K562 (cell line): ENCODE measurements around the gene HMG20B. TPM values are rescaled to one million over a fixed set of nuclear protein-coding genes. Genes with fewer than 3 reads are reported as not detected.

Experiments
- ATAC-seq: fragments of 200-7000 bp; cut with Tn5 transposase; 3 replicates; pipeline ENCODE4 v1.9.1; 2020; ENCODE audit warnings: moderate library complexity
- BruUV-seq: library from RNA; stranded (reverse); fragments of 400-500 nt; replicated peaks from 2 replicates; lab custom pipeline; 2021; lab: Mats Ljungman, UMichigan
- CTCF ChIA-PET: fragments of 300-600 bp; formaldehyde crosslinking; extraction: SDS; loops from one replicate; lab custom pipeline; 2021; ENCODE audit warnings: low intra/inter-chr PET ratio; lab: Yijun Ruan, JAX
- POLR2A ChIA-PET: fragments of 300-600, 350-650 bp; sonication (Branson Sonifier 250); formaldehyde crosslinking; extraction: SDS; loops from one replicate; lab custom pipeline; 2021; ENCODE audit warnings: antibody characterized with exemption, inconsistent platforms; lab: Yijun Ruan, JAX
- DNase-seq, 4 experiments: peaks; one replicate each; pipeline versions ENCODE4 v3.0.0 to v3.0.0-alpha.2; 2011 to 2018; ENCODE audit warnings: low spot score in 3 of 4, mixed read lengths in 3 of 4; ENCODE audit errors: extremely low read depth in 1 of 4
- FAIRE-seq: peaks from 2 replicates; lab custom pipeline; 2011; peaks lifted over from hg19 to GRCh38; lab: Jason Lieb, UNC
- H2AFZ ChIP-seq: 2 replicates; pipeline ENCODE4 v1.6.0; 2011; ENCODE audit warnings: low read depth, low read length, control low read depth, inconsistent platforms
- H3K27ac ChIP-seq: fragments of 200-600 bp; 3 replicates; pipeline ENCODE4 v1.8.0; 2011; ENCODE audit warnings: low read depth, mild to moderate bottlenecking, control low read depth, inconsistent platforms, low read length, moderate library complexity, mixed read lengths; ENCODE audit errors: extremely low read depth
- H3K27me3 ChIP-seq, 2 experiments: fragments of 300-600 bp in 1 of 2; 2 replicates in 1 of 2; 3 replicates in 1 of 2; pipeline versions ENCODE4 v1.6.0 to v1.8.0; 2011; ENCODE audit warnings: inconsistent platforms in 2 of 2, low read length in 2 of 2, mild to moderate bottlenecking in 1 of 2, mixed read lengths in 1 of 2, moderate library complexity in 1 of 2; ENCODE audit not compliant: control insufficient read depth in 2 of 2, insufficient read depth in 2 of 2
- H3K36me3 ChIP-seq: fragments of 300-600 bp; 3 replicates; pipeline ENCODE4 v1.8.0; 2011; ENCODE audit warnings: mild to moderate bottlenecking, low read length, inconsistent platforms; ENCODE audit not compliant: control insufficient read depth, insufficient read depth
- H3K4me1 ChIP-seq, 2 experiments: fragments of 200-600 bp in 1 of 2; replicated peaks in 1 of 2; 2 replicates in 1 of 2; 3 replicates in 1 of 2; pipeline versions ENCODE4 v1.5.1 to v1.8.0; 2011; ENCODE audit warnings: inconsistent platforms in 2 of 2, low read length in 2 of 2, mild to moderate bottlenecking in 1 of 2, mixed read lengths in 1 of 2, moderate library complexity in 1 of 2; ENCODE audit not compliant: control insufficient read depth in 2 of 2, insufficient read depth in 2 of 2
- H3K4me2 ChIP-seq: 2 replicates; pipeline ENCODE4 v1.6.1; 2011; ENCODE audit warnings: low read length, control low read depth, inconsistent platforms, mixed read lengths; ENCODE audit not compliant: insufficient read depth
- H3K4me3 ChIP-seq: fragments of 200-600 bp; sonication (generic), shearing (Covaris generic); 2 replicates; pipeline ENCODE4 v1.5.1; 2016; ENCODE audit warnings: control low read depth, inconsistent platforms
- H3K79me2 ChIP-seq: fragments of 200-600 bp; 3 replicates; pipeline ENCODE4 v1.8.0; 2011; ENCODE audit warnings: low read length, inconsistent platforms; ENCODE audit not compliant: control insufficient read depth, insufficient read depth
- H3K9ac ChIP-seq, 2 experiments: 2 replicates each; pipeline versions ENCODE4 v1.6.0 to v1.6.1; 2011; ENCODE audit warnings: low read depth in 2 of 2, low read length in 2 of 2, control low read depth in 1 of 2, inconsistent platforms in 1 of 2, mild to moderate bottlenecking in 1 of 2, mixed read lengths in 1 of 2; ENCODE audit not compliant: insufficient read depth in 1 of 2
- H3K9me1 ChIP-seq: one replicate; pipeline ENCODE4 v1.6.0; 2011; ENCODE audit warnings: inconsistent platforms, mild to moderate bottlenecking, low read length, moderate library complexity; ENCODE audit not compliant: control insufficient read depth, insufficient read depth
- H3K9me3 ChIP-seq: replicated peaks from 2 replicates; pipeline ENCODE4 v1.5.1; 2011; ENCODE audit warnings: low read depth, low read length, inconsistent platforms; ENCODE audit not compliant: control insufficient read depth, insufficient read depth
- H4K20me1 ChIP-seq: replicated peaks from 2 replicates; pipeline ENCODE4 v1.6.1; 2011; ENCODE audit warnings: low read length, inconsistent platforms, mixed read lengths; ENCODE audit not compliant: control insufficient read depth, insufficient read depth
- BCOR ChIP-seq: fragments of 450-650 bp; IDR thresholded peaks from 2 replicates; pipeline ENCODE4 v1.6.1; 2016
- CREBBP ChIP-seq: IDR thresholded peaks from one replicate; pipeline ENCODE4 v1.6.1; 2012; ENCODE audit warnings: low read depth, mild to moderate bottlenecking, control low read depth, inconsistent platforms, low read length
- DEAF1 ChIP-seq: fragments of 450-650 bp; formaldehyde crosslinking; IDR thresholded peaks from 2 replicates; pipeline ENCODE4 v1.4.0; 2020; ENCODE audit warnings: mild to moderate bottlenecking, moderate library complexity
- KDM1A ChIP-seq, 2 experiments: fragments of 450-650 bp; IDR thresholded peaks; 2 replicates each; pipeline ENCODE4 v1.6.1; 2016; ENCODE audit warnings: mild to moderate bottlenecking in 2 of 2
- NR2F6 ChIP-seq: fragments of 450-650 bp; formaldehyde crosslinking; IDR thresholded peaks from 2 replicates; pipeline ENCODE4 v1.4.0; 2020; ENCODE audit warnings: mild to moderate bottlenecking
- PRDM10 ChIP-seq: fragments of 450-650 bp; IDR thresholded peaks from 2 replicates; pipeline ENCODE4 v1.6.1; 2018; ENCODE audit not compliant: partially characterized antibody
- PTBP1 ChIP-seq: fragments of 200-400 bp; formaldehyde crosslinking; IDR thresholded peaks from 2 replicates; pipeline ENCODE4 v1.6.1; 2017; ENCODE audit warnings: low read depth, low read length
- RBM25 ChIP-seq: fragments of 200-400 bp; formaldehyde crosslinking; IDR thresholded peaks from 2 replicates; pipeline ENCODE4 v1.6.1; 2018; ENCODE audit warnings: low read length, low read depth, moderate library complexity; ENCODE audit not compliant: severe bottlenecking
- SMARCA5 ChIP-seq: fragments of 450-650 bp; IDR thresholded peaks from 2 replicates; pipeline ENCODE4 v1.6.1; 2016
- ZFP36 ChIP-seq: fragments of 150-350 bp; IDR thresholded peaks from 2 replicates; pipeline ENCODE4 v1.6.1; 2018; ENCODE audit warnings: low read length, low read depth; ENCODE audit not compliant: partially characterized antibody
- WGBS: fragments of 100-300 bp; shearing (Covaris generic); methylation state at CpG from one replicate; pipeline ENCODE4 v1.1.6; 2016; ENCODE audit warnings: low coverage, mixed read lengths; ENCODE audit not compliant: insufficient coverage; ENCODE audit errors: missing lambda C conversion rate; 5-methylcytosine and 5-hydroxymethylcytosine counted together
- in situ Hi-C: fragments of 300-500 bp; cut with MboI; formaldehyde crosslinking; loops from 4 replicates; pipeline ENCODE4 v1.15.0; 2018; ENCODE audit warnings: inconsistent platforms, mixed read lengths
- intact Hi-C: fragments of 100-400 bp; cut with micrococcal nuclease; formaldehyde crosslinking; loops from 2 replicates; pipeline ENCODE4 v1.14.2; 2022
- polyA plus RNA-seq, 8 experiments: library from polyadenylated mRNA; depleted of rRNA in 4 of 8; stranded (reverse) in 5 of 8; unstranded in 3 of 8; fragments of >200 nt; fragmentation: Nextera tagmentation in 2 of 8; fragmentation: Illumina TruSeq in 1 of 8; extraction: Ambion mirVana in 2 of 8; extraction: Trizol in 1 of 8; gene quantifications; 2 replicates each; pipeline versions ENCODE4 v1.2.1 to v1.2.3, GENCODE V29; 2011 to 2014; ENCODE audit warnings: inconsistent platforms in 1 of 8, missing spikeins in 1 of 8
- total RNA-seq, 7 experiments: library from RNA; depleted of rRNA in 6 of 7; stranded (reverse); fragments of >200 nt in 6 of 7; fragmentation: Illumina TruSeq in 2 of 7; extraction: Trizol in 2 of 7; gene quantifications; 2 replicates each; pipeline versions ENCODE4 v1.2.1 to v1.2.3, GENCODE V29; 2011 to 2021; ENCODE audit warnings: low replicate concordance in 1 of 7

Gene HMG20B
- total and polyA plus RNA-seq, 9 of the 15 experiments (the other 6 are each of a cell fraction or from before 2014, with no cell fraction given): 0.35 to 172 (median 38.6) TPM

- CTCF ChIA-PET: no interaction called here
- TF ChIP-seq KDM1A (IDR thresholded peaks at IDR 0.05) (peak; percentile 59 to 76), PTBP1 (peak; percentile 57; the same call in 1 of the 2 replicates), ZFP36 (peak; percentile 77), NR2F6 (no peak), RBM25 (peak; percentile 50), DEAF1 (CRISPR knock-in tag) (no peak), PRDM10 (peak; percentile 78), CREBBP (no peak), SMARCA5 (peak; percentile 44; the same call in 1 of the 2 replicates), BCOR (peak; percentile 89)
- DNase-seq (no peak), FAIRE-seq (no peak), ATAC-seq (no peak)
- BruUV-seq: no TSS peak
- Histone ChIP-seq H3K9me3 (no peaks in the 10 kb centered on the region), H3K4me3 (no peak overlapping the region), H3K9ac (peak overlapping the region in 1 of 2 experiments; percentile 55; a peak in 1 of 4 replicates), H2AFZ (no peak overlapping the region), H3K36me3 (no peaks in the 10 kb centered on the region), H3K4me1 (peaks cover 15 to 59% of the 10 kb centered on the region in 2 experiments; a peak in 4 of 5 replicates), H3K9me1 (no peaks in the 10 kb centered on the region), H3K4me2 (no peak overlapping the region), H3K79me2 (no peaks in the 10 kb centered on the region), H4K20me1 (no peaks in the 10 kb centered on the region), H3K27me3 (no peaks in the 10 kb centered on the region), H3K27ac (no peak overlapping the region)
- intact Hi-C loops (no loop called here), in situ Hi-C loops (no loop called here)
- POLR2A ChIA-PET: no interaction called here
- 79% methylated on average over 13 of the region's 17 CpGs for WGBS
Observed at GRCh38 chr19:3563709-3564524, 8.8 kb upstream of the HMG20B start.
